ENCODE results near the gene CSAD. TPM values are rescaled to one million over a fixed set of nuclear protein-coding genes. Genes with fewer than 3 reads are reported as not detected.

The CSAD gene
- total and polyA plus RNA-seq, 10 donors = 17.9 to 73.0 (median 36.3) TPM

- WGBS, 5 donors = 81 to 90% (median 87%) methylated on average over 9 to 13 of the region's 13 CpGs
- peak; percentile 78 for DNase-seq
- Histone ChIP-seq H3K9me3 (no peaks in the 10 kb centered on the region), H3K4me3 (no peak overlapping the region), H3K27ac (peak overlapping the region in 2 of 8 donors; percentile 87 to 92), H3K36me3 (peaks cover 0 to 50% (median 19%) of the 10 kb centered on the region in 6 donors), H3K4me1 (peaks cover 57 to 99% (median 89%) of the 10 kb centered on the region in 6 donors), H3K27me3 (replicated peaks in 1 of 7) (no peaks in the 10 kb centered on the region)
- TF ChIP-seq POLR2A (IDR thresholded peaks at IDR 0.05) (no peak), CTCF (IDR thresholded peaks at IDR 0.05 in 8 of 11, conservative IDR thresholded peaks at IDR 0.05 in 3 of 11) (peak in 7 of 11 experiments; percentile 10 to 47 (median 40)), POLR2AphosphoS5 (IDR thresholded peaks at IDR 0.05) (no peak)
- intact Hi-C loops (cut with DNase I; ENCODE audit: low total_unique reads) = loop anchor here (2.0 kb wide), 1 partner anchor 75 kb away; no protein-coding TSS in a partner anchor
Observed at GRCh38 chr12:53211476-53212381, 31.0 kb upstream of the CSAD start.

- peak; percentile 61 for DNase-seq
- WGBS, 5 donors = 61 to 84% (median 77%) methylated on average over 3 to 4 of the region's 4 CpGs
- TF ChIP-seq POLR2AphosphoS5 (IDR thresholded peaks at IDR 0.05) (no peak), POLR2A (IDR thresholded peaks at IDR 0.05) (no peak), CTCF (IDR thresholded peaks at IDR 0.05 in 8 of 11, conservative IDR thresholded peaks at IDR 0.05 in 3 of 11) (no peak)
- Histone ChIP-seq H3K4me3 (no peak overlapping the region), H3K27ac (peak overlapping the region in 3 of 8 donors; percentile 7 to 92 (median 87)), H3K27me3 (replicated peaks in 1 of 7) (no peaks in the 10 kb centered on the region), H3K9me3 (no peaks in the 10 kb centered on the region), H3K36me3 (peaks cover 0 to 50% (median 19%) of the 10 kb centered on the region in 6 donors), H3K4me1 (peaks cover 48 to 99% (median 88%) of the 10 kb centered on the region in 6 donors)
- intact Hi-C loops (cut with DNase I; ENCODE audit: low total_unique reads) = no loop called here
Observed at GRCh38 chr12:53210843-53211242, 30.1 kb upstream of the CSAD start.

GRCh38 chr12:53208877-53209463 is 28.2 kb upstream of the CSAD start:
- peak; percentile 87 for DNase-seq
- WGBS, 5 donors = 7 to 17% (median 11%) methylated on average over 7 of the region's 7 CpGs
- Histone ChIP-seq H3K27me3 (replicated peaks in 1 of 7) (no peaks in the 10 kb centered on the region), H3K9me3 (no peaks in the 10 kb centered on the region), H3K36me3 (peaks cover 0 to 40% (median 16%) of the 10 kb centered on the region in 6 donors), H3K27ac (peak overlapping the region; percentile 76 to 92 (median 84)), H3K4me3 (peak overlapping the region in 7 of 8 donors; percentile 15 to 66 (median 38)), H3K4me1 (peaks cover 34 to 99% (median 88%) of the 10 kb centered on the region in 6 donors)
- TF ChIP-seq POLR2A (IDR thresholded peaks at IDR 0.05) (no peak), POLR2AphosphoS5 (IDR thresholded peaks at IDR 0.05) (peak in 2 of 3 donors; percentile 53 to 69), CTCF (IDR thresholded peaks at IDR 0.05 in 8 of 11, conservative IDR thresholded peaks at IDR 0.05 in 3 of 11) (peak in 1 of 11 experiments; percentile 11)
- intact Hi-C loops (cut with DNase I; ENCODE audit: low total_unique reads) = loop anchor here (5.0 to 10.0 kb wide), 2 partner anchors 43 to 134 kb away; partner anchors contain the start of gene SPRYD3
